CD4-positive, alpha-beta T cell treated with Interleukin-15 for 1 hour (primary cell): ENCODE results near the gene NLRC3.
"Not testable (repeated sequence)": the region's sequence is repeated elsewhere in the genome, so short reads cannot be mapped to it uniquely, and the experiment has no call there.

Source experiments
- DNase-seq: peaks from one replicate; pipeline ENCODE4 v3.0.0-alpha.2; 2020

Gene NLRC3

GRCh38 chr16:3577302-3577752, at the start of gene NLRC3:
NLRC3 (minus strand) TSS chr16:3577403; CDS start chr16:3565036, 12,367 bp downstream.
- DNase-seq = peak; percentile 37

- no peak for DNase-seq
Observed at GRCh38 chr16:3625911-3626732, 48.9 kb upstream of the NLRC3 start.

DNA sequence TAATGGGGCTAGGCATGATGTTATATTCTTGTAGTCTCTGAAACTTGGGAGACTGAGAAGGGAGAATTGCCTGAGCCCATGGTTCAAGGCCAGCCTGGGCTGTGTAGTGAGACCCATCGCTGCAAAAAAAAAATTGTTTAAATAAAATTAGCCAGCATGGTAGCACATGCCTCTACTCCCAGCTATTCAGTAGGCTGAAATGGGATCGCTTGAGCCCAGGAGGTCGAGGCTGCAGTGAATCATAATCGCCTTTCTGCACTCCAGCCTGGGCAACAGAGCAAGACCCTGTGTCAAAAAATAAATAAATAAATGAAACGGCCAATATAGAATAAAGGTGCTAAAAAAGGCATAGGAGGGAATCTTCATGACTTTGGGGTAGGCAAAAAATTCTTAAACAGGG, 48.1 kb upstream of the NLRC3 start:
- no peak for DNase-seq

DNA sequence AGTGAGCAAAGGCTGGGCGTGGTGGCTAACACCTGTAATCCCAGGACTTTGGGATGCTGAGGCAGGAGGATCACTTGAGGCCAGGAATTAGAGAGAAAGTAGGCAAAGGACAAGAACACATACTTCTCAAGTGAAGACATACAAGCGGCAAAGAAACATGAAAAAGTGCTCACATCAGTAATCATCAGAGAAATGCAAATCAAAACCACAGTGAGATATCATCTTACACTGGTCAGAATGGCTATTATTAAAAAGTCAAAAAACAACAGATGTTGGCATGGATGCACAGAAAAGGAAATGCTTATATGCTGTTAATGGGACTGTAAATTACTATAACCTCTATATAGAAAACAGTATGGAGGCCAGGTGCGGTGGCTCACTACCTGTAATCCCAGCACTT, 46.4 kb upstream of the NLRC3 start:
- no peak for DNase-seq

- no peak for DNase-seq
Observed at GRCh38 chr16:3618769-3619141, 41.6 kb upstream of the NLRC3 start.

GRCh38 chr16:3612510-3613466, 35.6 kb upstream of the NLRC3 start:
- no peak for DNase-seq

DNA sequence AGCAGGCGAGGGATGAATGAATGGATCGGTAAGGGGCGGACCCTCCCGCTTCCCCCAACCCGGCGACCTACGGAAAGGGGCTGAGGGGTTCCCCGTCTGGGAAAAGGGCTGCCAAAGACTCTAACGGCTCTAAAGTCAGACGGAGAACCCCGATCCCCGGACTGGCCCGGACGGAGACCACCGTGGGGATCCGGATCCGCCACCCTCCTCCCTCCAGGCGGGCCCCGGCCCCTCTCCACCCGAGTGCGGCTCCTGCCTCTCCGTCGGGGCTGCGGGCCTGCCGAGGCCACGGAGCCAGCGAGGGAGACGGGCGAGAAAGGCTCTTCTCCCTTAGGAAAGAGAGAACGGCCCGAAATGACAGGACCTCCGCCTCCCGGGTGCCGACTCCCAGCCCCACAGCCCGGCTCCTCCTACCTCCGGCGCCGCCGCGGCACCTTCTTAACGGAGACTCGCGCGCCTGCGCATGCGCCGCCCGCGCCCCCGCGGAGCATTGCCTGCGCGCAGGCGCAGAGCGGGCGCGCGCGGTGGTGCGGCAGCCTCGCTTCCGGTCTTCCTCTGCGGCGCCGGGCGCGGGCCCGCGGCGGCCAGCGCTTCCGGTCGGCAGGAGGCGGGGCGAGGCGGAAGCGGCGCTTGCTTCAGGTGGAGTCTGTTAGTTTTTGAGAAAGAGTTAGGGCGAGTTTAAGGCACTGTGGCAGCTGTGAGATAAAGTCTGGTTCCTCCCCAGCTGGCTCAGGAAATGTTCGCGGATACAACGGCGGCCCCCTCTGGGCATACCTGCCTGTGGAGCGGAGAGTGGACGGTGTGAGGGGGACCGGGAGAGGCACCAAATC, 34.2 kb upstream of the NLRC3 start, which contains the start of gene SLX4:
Gene SLX4, minus strand, starts transcription at position 461 of the 830 bp plus-strand sequence. CDS start 2,642 bp downstream, outside the sequence.
- peak; percentile 94 for DNase-seq

DNA sequence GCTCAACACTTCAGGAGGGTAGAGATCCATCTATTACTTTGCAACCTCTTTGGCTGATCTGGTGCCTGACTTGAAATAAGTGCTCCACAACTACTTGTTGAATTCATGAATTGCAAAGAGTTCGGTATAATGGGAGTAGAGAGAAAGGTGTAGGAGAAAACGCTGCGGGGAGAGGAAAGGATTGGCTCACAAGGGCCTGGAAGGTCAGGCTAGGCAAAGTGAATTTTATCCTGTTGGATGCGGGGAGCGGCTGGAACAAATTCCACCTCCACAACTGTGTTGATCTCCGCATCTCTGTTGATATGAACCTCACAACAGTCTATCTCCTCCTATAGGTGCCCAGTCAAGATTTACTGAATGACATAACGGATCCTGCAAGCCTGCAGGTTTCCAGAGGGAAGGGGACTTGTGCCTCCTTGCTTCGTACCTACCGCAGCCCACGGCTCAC, 33.5 kb upstream of the NLRC3 start:
- no peak for DNase-seq

DNA sequence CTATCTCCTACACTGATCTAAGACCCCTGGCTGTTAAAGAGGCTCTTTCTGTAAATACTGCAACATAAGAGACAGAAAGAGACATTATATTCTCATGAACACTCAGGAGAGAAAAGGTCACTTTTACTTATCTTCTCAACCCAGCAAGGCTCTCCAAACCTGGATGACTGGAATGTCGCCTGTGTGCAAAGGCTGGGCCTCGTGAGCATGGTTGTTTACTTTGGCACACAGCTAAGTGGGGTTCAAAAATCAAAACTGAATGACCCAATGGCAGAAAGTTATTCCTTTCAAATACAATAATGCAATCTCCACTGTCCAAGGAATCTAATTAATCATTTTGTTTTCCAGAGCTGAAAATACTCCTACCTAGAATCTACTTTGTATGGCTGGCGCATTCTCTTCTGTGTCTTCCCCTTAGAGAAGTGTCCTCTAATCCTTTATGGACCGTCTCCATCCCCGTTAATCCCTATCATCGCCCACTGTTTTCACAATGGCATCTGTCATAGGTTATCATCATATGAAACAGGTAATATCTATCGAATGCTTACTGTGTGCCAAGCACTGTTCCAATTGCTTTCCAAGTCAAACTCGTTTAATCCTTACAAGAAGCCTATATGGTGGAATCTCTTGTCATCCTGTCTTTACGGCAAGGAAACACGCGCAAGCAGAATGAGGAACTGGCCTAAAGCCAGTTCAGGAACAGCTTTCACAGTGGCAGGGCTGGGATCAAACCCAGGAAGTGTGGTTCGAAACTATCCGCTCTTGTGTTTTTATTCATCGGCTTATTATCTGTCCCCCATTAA, 32.9 kb upstream of the NLRC3 start:
- no peak for DNase-seq

GRCh38 chr16:3608976-3609375, 31.8 kb upstream of the NLRC3 start:
- DNase-seq = not testable (repeated sequence)

- DNase-seq = no peak
Observed at GRCh38 chr16:3608069-3608468, 30.9 kb upstream of the NLRC3 start.

- DNase-seq = no peak
Observed at GRCh38 chr16:3607634-3608033, 30.4 kb upstream of the NLRC3 start.

- DNase-seq = no peak
Observed at GRCh38 chr16:3607161-3607560, 30.0 kb upstream of the NLRC3 start.

- DNase-seq = no peak
Observed at GRCh38 chr16:3606441-3606840, 29.2 kb upstream of the NLRC3 start.

GRCh38 chr16:3602320-3602653, 25.1 kb upstream of the NLRC3 start:
- DNase-seq = no peak

- no peak for DNase-seq
Observed at GRCh38 chr16:3601614-3602319, 24.6 kb upstream of the NLRC3 start.

DNA sequence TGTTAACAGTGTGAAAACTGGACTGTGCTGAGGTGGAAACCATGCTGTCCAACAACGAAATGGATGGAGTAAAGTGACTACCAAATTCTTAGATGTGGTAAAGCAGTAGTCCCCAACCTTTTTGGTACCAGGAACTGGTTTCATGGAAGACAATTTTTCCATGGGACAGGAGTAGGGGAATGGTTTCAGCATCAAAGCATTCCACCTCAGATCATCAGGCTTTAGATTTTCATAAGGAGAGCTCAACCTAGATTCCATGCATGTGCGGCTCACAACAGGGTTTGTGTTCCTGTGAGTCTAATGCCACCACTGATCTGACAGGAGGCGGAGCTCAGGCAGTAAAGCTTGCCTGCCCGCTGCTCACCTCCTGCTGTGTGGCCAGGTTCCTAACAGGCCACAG, 22.7 kb upstream of the NLRC3 start:
- DNase-seq = no peak

GRCh38 chr16:3599121-3599520, 21.9 kb upstream of the NLRC3 start:
- no peak for DNase-seq

DNA sequence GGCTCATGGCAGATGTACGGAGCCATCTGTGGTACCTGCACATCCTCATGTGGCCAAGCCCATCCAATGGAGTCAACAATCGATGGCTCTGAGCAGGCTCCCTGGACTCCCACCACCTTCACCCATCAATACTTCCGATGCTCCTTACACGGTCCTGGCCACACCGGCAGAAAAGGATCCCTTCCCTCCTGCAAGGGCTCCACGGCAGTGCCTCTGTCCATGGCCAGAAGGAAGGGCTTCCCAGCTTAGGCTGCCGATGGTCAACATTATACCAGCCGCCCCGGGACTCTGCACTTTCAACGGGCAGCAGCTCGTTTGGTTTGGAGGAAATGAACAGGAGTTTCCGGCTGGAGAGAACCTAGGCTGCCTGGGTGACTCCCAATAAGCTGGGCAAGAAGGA, 21.0 kb upstream of the NLRC3 start:
- DNase-seq = no peak

- DNase-seq = no peak
Observed at GRCh38 chr16:3597676-3598075, 20.5 kb upstream of the NLRC3 start.

- DNase-seq = no peak
Observed at GRCh38 chr16:3597226-3597625, 20.0 kb upstream of the NLRC3 start.
